SK-N-SH (cell line): ENCODE measurements around the gene THBS2. TPM values are rescaled to one million over a fixed set of nuclear protein-coding genes. Genes with fewer than 3 reads are reported as not detected.
A peak's percentile ranks its signal among the peaks of the same experiment; 100 is the strongest.

Experiments
- CTCF ChIA-PET: fragments of 300-600, 350-600 bp; formaldehyde crosslinking; extraction: SDS; loops from one replicate; lab custom pipeline; 2021; lab: Yijun Ruan, JAX
- POLR2A ChIA-PET: fragments of 350-600 bp; sonication (Branson Sonifier 250); formaldehyde crosslinking; extraction: SDS; loops from one replicate; lab custom pipeline; 2020; ENCODE audit warnings: antibody characterized with exemption, inconsistent platforms; lab: Yijun Ruan, JAX
- DNase-seq: peaks from one replicate; pipeline ENCODE4 v3.0.0; 2012
- H2AFZ ChIP-seq: fragments of 200-600 bp; sonication (generic); 2 replicates; pipeline ENCODE4 v1.8.1; 2016; ENCODE audit warnings: antibody characterized with exemption, mild to moderate bottlenecking, low read depth
- H3F3A ChIP-seq: fragments of 200-600 bp; sonication (generic); replicated peaks from 2 replicates; pipeline ENCODE3; 2016; ENCODE audit warnings: antibody characterized with exemption, mild to moderate bottlenecking; ENCODE audit not compliant: insufficient read depth
- H3K27ac ChIP-seq, 2 experiments: fragments of 200-500 bp in 1 of 2; fragments of 200-600 bp in 1 of 2; sonication (Bioruptor generic) in 1 of 2; sonication (generic), shearing (Covaris generic) in 1 of 2; 2 replicates each; pipeline versions ENCODE4 v1.5.1 to v1.6.1; 2014 to 2016; ENCODE audit warnings: low read depth in 2 of 2, inconsistent platforms in 1 of 2, low read length in 1 of 2, mild to moderate bottlenecking in 1 of 2, mixed read lengths in 1 of 2
- H3K27me3 ChIP-seq: fragments of 200-600 bp; sonication (generic), shearing (Covaris generic); 2 replicates; pipeline ENCODE4 v1.6.1; 2016; ENCODE audit warnings: mixed run types; ENCODE audit not compliant: insufficient read depth
- H3K36me3 ChIP-seq, 2 experiments: fragments of 200-500 bp in 1 of 2; fragments of 200-600 bp in 1 of 2; sonication (Bioruptor generic) in 1 of 2; sonication (generic) in 1 of 2; replicated peaks in 1 of 2; 2 replicates each; pipeline versions ENCODE3 to v1.5.1; 2014 to 2016; ENCODE audit warnings: low read length in 1 of 2, mild to moderate bottlenecking in 1 of 2; ENCODE audit not compliant: insufficient read depth in 2 of 2, control insufficient read depth in 1 of 2
- H3K4me1 ChIP-seq, 2 experiments: fragments of 200-500 bp in 1 of 2; fragments of 200-600 bp in 1 of 2; sonication (Bioruptor generic) in 1 of 2; sonication (generic), shearing (Covaris generic) in 1 of 2; 2 replicates each; pipeline versions ENCODE4 v1.5.1 to v1.6.1; 2014 to 2016; ENCODE audit warnings: low read depth in 1 of 2, low read length in 1 of 2, mixed run types in 1 of 2; ENCODE audit not compliant: insufficient read depth in 2 of 2, control insufficient read depth in 1 of 2
- H3K4me2 ChIP-seq: fragments of 200-600 bp; sonication (generic), shearing (Covaris generic); 2 replicates; pipeline ENCODE4 v1.6.1; 2017; ENCODE audit warnings: mixed run types
- H3K4me3 ChIP-seq, 2 experiments: fragments of 200-500 bp in 1 of 2; fragments of 200-600 bp in 1 of 2; sonication (Bioruptor generic) in 1 of 2; sonication (generic), shearing (Covaris generic) in 1 of 2; 2 replicates each; pipeline versions ENCODE4 v1.5.1 to v1.8.1; 2014 to 2016; ENCODE audit warnings: low read depth in 2 of 2, inconsistent platforms in 1 of 2, low read length in 1 of 2, mild to moderate bottlenecking in 1 of 2, mixed read lengths in 1 of 2, moderate library complexity in 1 of 2
- H3K79me2 ChIP-seq: fragments of 200-600 bp; sonication (generic); 2 replicates; pipeline ENCODE4 v1.8.1; 2017; ENCODE audit warnings: mild to moderate bottlenecking; ENCODE audit not compliant: insufficient read depth
- H3K9ac ChIP-seq: fragments of 200-600 bp; sonication (generic); 2 replicates; pipeline ENCODE4 v1.6.1; 2017; ENCODE audit warnings: mixed run types
- H3K9me2 ChIP-seq: fragments of 200-600 bp; sonication (generic); 2 replicates; pipeline ENCODE4 v1.6.1; 2017; ENCODE audit warnings: mixed run types
- H3K9me3 ChIP-seq: fragments of 200-600 bp; sonication (generic); 2 replicates; pipeline ENCODE4 v1.6.1; 2017; ENCODE audit warnings: mixed run types, mild to moderate bottlenecking, moderate library complexity
- H4K20me1 ChIP-seq: fragments of 200-600 bp; sonication (generic); 2 replicates; pipeline ENCODE4 v1.6.1; 2017; ENCODE audit warnings: mild to moderate bottlenecking, mixed run types; ENCODE audit not compliant: insufficient read depth
- CHD2 ChIP-seq: fragments of 150-350 bp; IDR thresholded peaks from 2 replicates; pipeline ENCODE4 v1.6.1; 2018; ENCODE audit warnings: low read length; ENCODE audit not compliant: partially characterized antibody
- CTCF ChIP-seq: fragments of 200-600 bp; sonication (generic); IDR thresholded peaks from 2 replicates; pipeline ENCODE4 v1.6.1; 2017; ENCODE audit warnings: antibody characterized with exemption, mild to moderate bottlenecking, moderate library complexity
- EZH2phosphoT487 ChIP-seq: fragments of 200-600 bp; sonication (generic); IDR thresholded peaks from 2 replicates; pipeline ENCODE4 v1.6.1; 2017; ENCODE audit warnings: low read depth, mixed run types, mild to moderate bottlenecking, antibody characterized with exemption, moderate library complexity, borderline replicate concordance
- FOSL2 ChIP-seq: IDR thresholded peaks from 2 replicates; pipeline ENCODE4 v1.4.0; 2012; ENCODE audit warnings: low read depth, mild to moderate bottlenecking, moderate library complexity, borderline replicate concordance
- FOXM1 ChIP-seq: IDR thresholded peaks from 2 replicates; pipeline ENCODE4 v1.4.0; 2012; ENCODE audit warnings: low read depth, mild to moderate bottlenecking
- GABPA ChIP-seq: IDR thresholded peaks from 2 replicates; pipeline ENCODE4 v1.4.0; 2012; ENCODE audit warnings: low read depth, mild to moderate bottlenecking
- MAX ChIP-seq: IDR thresholded peaks from 2 replicates; pipeline ENCODE4 v1.4.0; 2012; ENCODE audit warnings: low read depth
- MEF2A ChIP-seq: IDR thresholded peaks from 2 replicates; pipeline ENCODE4 v1.4.0; 2012; ENCODE audit warnings: low read depth, borderline replicate concordance
- NFIC ChIP-seq: IDR thresholded peaks from 2 replicates; pipeline ENCODE4 v1.4.0; 2012; ENCODE audit warnings: borderline replicate concordance
- RAD21 ChIP-seq: IDR thresholded peaks from 2 replicates; pipeline ENCODE4 v1.6.1; 2012; ENCODE audit warnings: mild to moderate bottlenecking, low read length
- RCOR1 ChIP-seq: fragments of 150-350 bp; IDR thresholded peaks from 2 replicates; pipeline ENCODE4 v1.6.1; 2017; ENCODE audit warnings: antibody characterized with exemption, low read length
- RXRA ChIP-seq: IDR thresholded peaks from 2 replicates; pipeline ENCODE4 v1.4.0; 2012; ENCODE audit warnings: low read depth, mild to moderate bottlenecking, borderline replicate concordance
- SMC3 ChIP-seq: IDR thresholded peaks from 2 replicates; pipeline ENCODE4 v1.6.1; 2012; ENCODE audit warnings: low read depth, low read length, improper control_type of control experiment
- TCF12 ChIP-seq: IDR thresholded peaks from 2 replicates; pipeline ENCODE4 v1.4.0; 2012
- WGBS: methylation state at CpG from one replicate; pipeline ENCODE4 v1.1.6; 2017; ENCODE audit warnings: low lambda C conversion rate; 5-methylcytosine and 5-hydroxymethylcytosine counted together
- polyA plus RNA-seq, 3 experiments: library from polyadenylated mRNA; depleted of rRNA; stranded (reverse); fragments of >200 nt; gene quantifications; 2 replicates each; pipeline ENCODE4 v1.2.3, GENCODE V29; 2012
- TF ChIP-seq, protein P1 (sequence below): IDR thresholded peaks from 2 replicates; pipeline ENCODE4 v1.4.0; 2012; ENCODE audit warnings: low read depth, borderline replicate concordance

The THBS2 gene
- polyA plus RNA-seq, 1 of the 3 experiments (the other 2 are of a cell fraction) = 166 TPM

GRCh38 chr6:169188475-169188874, 65.2 kb downstream of the THBS2 start (continued):
- TF ChIP-seq MAX (0 out of 2 replicates have a peak, but pooled peaks have one; percentile 11), RAD21 (no peak), MEF2A (no peak), NFIC (no peak), GABPA (no peak), SMC3 (no peak), FOXM1 (no peak), CHD2 (no peak), TCF12 (peak; percentile 81), EZH2phosphoT487 (no peak)
- TF ChIP-seq, all 33 proteins: peak for 4

- H3K4me2 ChIP-seq = no peak overlapping the region
- no peaks in the 10 kb centered on the region for H4K20me1 ChIP-seq
- TF ChIP-seq FOSL2 (no peak), RXRA (no peak), CTCF (no peak), SMC3 (no peak), MEF2A (no peak), RCOR1 (no peak)
- TF ChIP-seq, protein P1, sequence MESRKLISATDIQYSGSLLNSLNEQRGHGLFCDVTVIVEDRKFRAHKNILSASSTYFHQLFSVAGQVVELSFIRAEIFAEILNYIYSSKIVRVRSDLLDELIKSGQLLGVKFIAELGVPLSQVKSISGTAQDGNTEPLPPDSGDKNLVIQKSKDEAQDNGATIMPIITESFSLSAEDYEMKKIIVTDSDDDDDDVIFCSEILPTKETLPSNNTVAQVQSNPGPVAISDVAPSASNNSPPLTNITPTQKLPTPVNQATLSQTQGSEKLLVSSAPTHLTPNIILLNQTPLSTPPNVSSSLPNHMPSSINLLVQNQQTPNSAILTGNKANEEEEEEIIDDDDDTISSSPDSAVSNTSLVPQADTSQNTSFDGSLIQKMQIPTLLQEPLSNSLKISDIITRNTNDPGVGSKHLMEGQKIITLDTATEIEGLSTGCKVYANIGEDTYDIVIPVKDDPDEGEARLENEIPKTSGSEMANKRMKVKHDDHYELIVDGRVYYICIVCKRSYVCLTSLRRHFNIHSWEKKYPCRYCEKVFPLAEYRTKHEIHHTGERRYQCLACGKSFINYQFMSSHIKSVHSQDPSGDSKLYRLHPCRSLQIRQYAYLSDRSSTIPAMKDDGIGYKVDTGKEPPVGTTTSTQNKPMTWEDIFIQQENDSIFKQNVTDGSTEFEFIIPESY = no peak
- DNase-seq = no peak
- CTCF ChIA-PET = no interaction called here
- no peaks in the 10 kb centered on the region for H3K27me3 ChIP-seq
- POLR2A ChIA-PET = no interaction called here
- no peak overlapping the region for H3K4me3 ChIP-seq
- H3F3A ChIP-seq = no peaks in the 10 kb centered on the region
- H3K9me3 ChIP-seq = no peaks in the 10 kb centered on the region
- no peaks in the 10 kb centered on the region for H3K4me1 ChIP-seq
- no peaks in the 10 kb centered on the region for H3K9me2 ChIP-seq
- H3K9ac ChIP-seq = no peak overlapping the region
- no peak overlapping the region for H2AFZ ChIP-seq
- no peaks in the 10 kb centered on the region for H3K79me2 ChIP-seq
- 90% methylated on average over 9 of the region's 9 CpGs for WGBS
- H3K27ac ChIP-seq = no peak overlapping the region
- no peaks in the 10 kb centered on the region for H3K36me3 ChIP-seq
These were observed 65.6 kb downstream of the THBS2 start for GRCh38 chr6:169188051-169188470.
